GM23338 (cell line): ENCODE data around the gene SRP14. TPM values are rescaled to one million over a fixed set of nuclear protein-coding genes. Genes with fewer than 3 reads are reported as not detected.

Source experiments
- ATAC-seq: fragments of 200-7000 bp; cut with Tn5 transposase; 3 replicates; pipeline ENCODE4 v1.9.1; 2020
- DNase-seq: peaks from one replicate; pipeline ENCODE4 v3.0.0-alpha.2; 2015; ENCODE audit warnings: low spot score
- H2AFZ ChIP-seq: fragments of 200-600 bp; sonication (generic); 2 replicates; pipeline ENCODE4 v1.8.0; 2016; ENCODE audit warnings: antibody characterized with exemption, mild to moderate bottlenecking, moderate library complexity
- H3F3A ChIP-seq: fragments of 200-600 bp; sonication (generic); replicated peaks from 2 replicates; pipeline ENCODE4 v1.8.0; 2017; ENCODE audit warnings: antibody characterized with exemption, mixed run types, low read depth
- H3K27ac ChIP-seq: fragments of 200-600 bp; sonication (generic); 2 replicates; pipeline ENCODE4 v1.6.1; 2016; ENCODE audit warnings: low read depth
- H3K27me3 ChIP-seq: fragments of 200-600 bp; sonication (generic); 2 replicates; pipeline ENCODE4 v1.8.0; 2016; ENCODE audit warnings: mild to moderate bottlenecking, mixed run types, moderate library complexity; ENCODE audit not compliant: insufficient read depth
- H3K36me3 ChIP-seq: fragments of 200-600 bp; sonication (generic); 2 replicates; pipeline ENCODE4 v1.8.0; 2016; ENCODE audit warnings: mild to moderate bottlenecking; ENCODE audit not compliant: insufficient read depth
- H3K4me1 ChIP-seq: fragments of 200-600 bp; sonication (generic); 2 replicates; pipeline ENCODE4 v1.8.0; 2016; ENCODE audit warnings: mild to moderate bottlenecking, moderate library complexity; ENCODE audit not compliant: insufficient read depth
- H3K4me2 ChIP-seq: fragments of 200-600 bp; sonication (generic); 2 replicates; pipeline ENCODE4 v1.7.1; 2017; ENCODE audit warnings: mixed run types
- H3K4me3 ChIP-seq: fragments of 200-600 bp; sonication (generic); 2 replicates; pipeline ENCODE4 v1.6.1; 2016; ENCODE audit warnings: mixed run types
- H3K79me2 ChIP-seq: fragments of 200-600 bp; sonication (generic); replicated peaks from 2 replicates; pipeline ENCODE4 v1.8.0; 2017; ENCODE audit warnings: mild to moderate bottlenecking; ENCODE audit not compliant: insufficient read depth
- H3K9me2 ChIP-seq: fragments of 200-600 bp; sonication (generic); 2 replicates; pipeline ENCODE4 v1.8.0; 2017; ENCODE audit not compliant: insufficient read depth
- H4K20me1 ChIP-seq: fragments of 200-600 bp; sonication (generic); replicated peaks from 2 replicates; pipeline ENCODE4 v1.8.0; 2017; ENCODE audit warnings: mild to moderate bottlenecking; ENCODE audit not compliant: insufficient read depth
- H3K27ac Mint-ChIP-seq: 2 replicates; pipeline ENCODE4 v1.8.0; 2020; ENCODE audit warnings: inconsistent platforms, mild to moderate bottlenecking, moderate library complexity, mixed read lengths
- H3K27me3 Mint-ChIP-seq: 3 replicates; pipeline ENCODE4 v1.8.0; 2022; ENCODE audit warnings: low read depth, mild to moderate bottlenecking, moderate library complexity, mixed read lengths, inconsistent platforms; ENCODE audit not compliant: insufficient read depth, poor library complexity
- H3K36me3 Mint-ChIP-seq: 3 replicates; pipeline ENCODE4 v1.8.0; 2021; ENCODE audit warnings: low read depth, mild to moderate bottlenecking, inconsistent platforms, moderate library complexity, mixed read lengths
- H3K4me1 Mint-ChIP-seq: 3 replicates; pipeline ENCODE4 v1.8.0; 2020; ENCODE audit warnings: mild to moderate bottlenecking, inconsistent platforms, mixed read lengths
- H3K4me3 Mint-ChIP-seq: 3 replicates; pipeline ENCODE4 v1.8.0; 2021; ENCODE audit warnings: moderate library complexity, mild to moderate bottlenecking, inconsistent platforms, mixed read lengths
- H3K9me3 Mint-ChIP-seq: 3 replicates; pipeline ENCODE4 v1.8.0; 2020; ENCODE audit warnings: moderate library complexity, mild to moderate bottlenecking, inconsistent platforms, mixed read lengths
- CREB1 ChIP-seq: fragments of 250-450 bp; sonication (Bioruptor Pico); IDR thresholded peaks from 2 replicates; pipeline ENCODE4 v1.5.0; 2020; ENCODE audit warnings: low read depth, mild to moderate bottlenecking, moderate library complexity
- CTCF ChIP-seq, 2 experiments: fragments of 200-600 bp in 1 of 2; sonication (generic) in 1 of 2; conservative IDR thresholded peaks; 2 replicates each; pipeline versions ENCODE4 v1.5.1 to v1.6.1; 2016 to 2017; ENCODE audit warnings: antibody characterized with exemption in 2 of 2, low read depth in 2 of 2, mild to moderate bottlenecking in 2 of 2, moderate library complexity in 1 of 2
- ETS1 ChIP-seq: IDR thresholded peaks from 2 replicates; pipeline ENCODE4 v1.6.1; 2016; ENCODE audit warnings: antibody characterized with exemption
- EZH2 ChIP-seq: fragments of 200-600 bp; sonication (generic); IDR thresholded peaks from one replicate; pipeline ENCODE4 v1.8.0; 2017; ENCODE audit warnings: antibody characterized with exemption, mild to moderate bottlenecking, low read depth; ENCODE audit not compliant: unreplicated experiment
- NANOG ChIP-seq: IDR thresholded peaks from 2 replicates; pipeline ENCODE4 v1.6.1; 2016; ENCODE audit warnings: antibody characterized with exemption, borderline replicate concordance
- POLR2AphosphoS5 ChIP-seq: IDR thresholded peaks from 2 replicates; pipeline ENCODE4 v1.6.1; 2016; ENCODE audit warnings: antibody characterized with exemption, low read depth
- ZNF114 ChIP-seq: fragments of 250-450 bp; sonication (Bioruptor Pico); IDR thresholded peaks from 2 replicates; pipeline ENCODE4 v1.5.0; 2020; ENCODE audit warnings: mild to moderate bottlenecking, moderate library complexity
- ZNF331 ChIP-seq: fragments of 250-450 bp; sonication (Bioruptor Pico); IDR thresholded peaks from 2 replicates; pipeline ENCODE4 v1.5.0; 2020; ENCODE audit warnings: low read depth, mild to moderate bottlenecking, moderate library complexity
- polyA plus RNA-seq: library from polyadenylated mRNA; unstranded; fragments of >200 nt; fragmentation: Nextera tagmentation; extraction: Ambion mirVana; gene quantifications from 2 replicates; pipeline ENCODE4 v1.2.1, GENCODE V29; 2016
- total RNA-seq: library from RNA; depleted of rRNA; stranded (reverse); fragments of >200 nt; shearing (Covaris generic); gene quantifications from 2 replicates; pipeline ENCODE4 v1.2.3, GENCODE V29; 2014

The SRP14 gene
- total and polyA plus RNA-seq, 2 experiments from 2014 or later = 249 to 1,412 TPM

- Histone ChIP-seq H3K27ac (no peak overlapping the region), H3K27me3 (peaks cover 25% of the 10 kb centered on the region), H2AFZ (no peak overlapping the region), H3K79me2 (no peaks in the 10 kb centered on the region), H3F3A (no peaks in the 10 kb centered on the region), H3K4me2 (no peak overlapping the region), H3K9me2 (no peaks in the 10 kb centered on the region), H3K36me3 (no peaks in the 10 kb centered on the region), H4K20me1 (no peaks in the 10 kb centered on the region), H3K4me1 (peaks cover 33% of the 10 kb centered on the region), H3K4me3 (no peak overlapping the region)
- Mint-ChIP-seq H3K4me1 (peaks cover 45% of the 10 kb centered on the region), H3K4me3 (no peak overlapping the region), H3K27ac (no peak overlapping the region), H3K27me3 (peaks cover 28% of the 10 kb centered on the region), H3K36me3 (no peaks in the 10 kb centered on the region), H3K9me3 (no peaks in the 10 kb centered on the region; the same call in 2 of the 3 replicates)
- DNase-seq (no peak), ATAC-seq (no peak)
- TF ChIP-seq NANOG = no peak
- no peak for TF ChIP-seq CTCF (conservative IDR thresholded peaks at IDR 0.05; ENCODE audit: low read depth in 2 of 2)
- no peak for TF ChIP-seq ETS1
- no peak for TF ChIP-seq POLR2AphosphoS5
- TF ChIP-seq ZNF114 (CRISPR knock-in tag) = no peak
- no peak for TF ChIP-seq EZH2
These were observed 41.1 kb upstream of the SRP14 start for GRCh38 chr15:40080104-40080503.

GRCh38 chr15:40079456-40079855, 40.5 kb upstream of the SRP14 start:
- Histone ChIP-seq H3F3A (no peaks in the 10 kb centered on the region), H3K27me3 (peaks cover 25% of the 10 kb centered on the region), H2AFZ (no peak overlapping the region), H3K79me2 (no peaks in the 10 kb centered on the region), H3K27ac (no peak overlapping the region), H3K4me2 (no peak overlapping the region), H4K20me1 (no peaks in the 10 kb centered on the region), H3K4me3 (no peak overlapping the region), H3K36me3 (no peaks in the 10 kb centered on the region), H3K9me2 (no peaks in the 10 kb centered on the region), H3K4me1 (peaks cover 34% of the 10 kb centered on the region)
- Mint-ChIP-seq H3K27ac (no peak overlapping the region), H3K27me3 (peaks cover 28% of the 10 kb centered on the region), H3K4me1 (peaks cover 42% of the 10 kb centered on the region), H3K4me3 (no peak overlapping the region), H3K36me3 (no peaks in the 10 kb centered on the region), H3K9me3 (peaks cover 2% of the 10 kb centered on the region; the same call in 1 of the 3 replicates)
- no peak for ATAC-seq
- DNase-seq = no peak
- TF ChIP-seq NANOG = no peak
- no peak for TF ChIP-seq ETS1
- TF ChIP-seq ZNF331 (CRISPR knock-in tag) = no peak
- TF ChIP-seq CTCF (conservative IDR thresholded peaks at IDR 0.05; ENCODE audit: low read depth in 2 of 2) = no peak
- TF ChIP-seq ZNF114 (CRISPR knock-in tag) = no peak
- no peak for TF ChIP-seq POLR2AphosphoS5
- TF ChIP-seq CREB1 (CRISPR knock-in tag) = no peak
- no peak for TF ChIP-seq EZH2
